Endothelial cell of hepatic sinusoid (primary cell): ENCODE results near the gene EHD4.

ENCODE experiments used
- in situ Hi-C: cut with HindIII; loops from 2 replicates; pipeline ENCODE4 v1.10.0; 2017; ENCODE audit warnings: low sequenced_read_pairs

EHD4 gene

DNA sequence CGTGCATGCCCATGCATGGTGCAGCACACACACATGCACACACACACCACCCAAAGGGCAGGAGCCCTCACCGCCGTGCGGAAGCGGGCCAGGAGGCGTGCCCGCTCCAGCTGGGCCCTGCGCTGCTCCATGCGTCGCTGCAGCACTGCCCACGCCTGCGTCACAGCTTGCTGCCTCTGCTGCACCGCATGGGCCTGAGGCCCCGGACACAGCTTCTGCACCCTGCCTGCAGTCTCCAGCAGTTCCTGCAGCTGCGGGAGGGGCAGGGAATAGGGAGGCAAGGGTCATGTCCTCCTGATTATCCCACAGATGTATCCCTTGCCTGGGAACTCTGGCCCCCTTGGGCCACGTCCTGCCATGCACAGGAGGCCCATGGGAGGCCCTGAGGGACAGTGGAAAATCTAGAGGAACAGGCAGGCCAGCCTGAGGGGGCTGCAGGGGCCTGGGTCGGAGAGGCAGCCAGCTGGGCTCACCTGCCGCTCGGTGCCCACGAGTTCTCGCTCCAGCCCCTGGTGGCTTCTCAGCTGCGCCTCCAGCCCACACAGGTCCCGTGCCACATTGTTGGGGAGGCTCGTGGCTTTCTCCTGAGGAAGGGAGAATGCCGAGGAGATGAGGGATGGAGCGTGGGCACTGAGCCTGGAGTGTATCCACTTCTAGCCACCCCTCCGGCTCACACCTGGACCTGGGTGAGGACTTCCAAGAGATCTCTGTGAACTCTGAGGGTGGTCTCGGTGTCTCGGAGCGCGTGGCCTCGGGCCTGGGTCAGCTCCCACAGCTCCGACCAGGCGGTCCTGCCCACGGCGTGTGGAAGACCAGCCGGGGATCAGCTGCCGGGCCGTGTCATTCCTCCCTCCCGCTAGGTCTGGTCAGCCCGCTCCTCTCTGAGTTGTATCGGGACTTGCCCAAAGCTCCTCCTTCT is 102.3 kb downstream of the EHD4 start:
- in situ Hi-C loops, result no loop called here

DNA sequence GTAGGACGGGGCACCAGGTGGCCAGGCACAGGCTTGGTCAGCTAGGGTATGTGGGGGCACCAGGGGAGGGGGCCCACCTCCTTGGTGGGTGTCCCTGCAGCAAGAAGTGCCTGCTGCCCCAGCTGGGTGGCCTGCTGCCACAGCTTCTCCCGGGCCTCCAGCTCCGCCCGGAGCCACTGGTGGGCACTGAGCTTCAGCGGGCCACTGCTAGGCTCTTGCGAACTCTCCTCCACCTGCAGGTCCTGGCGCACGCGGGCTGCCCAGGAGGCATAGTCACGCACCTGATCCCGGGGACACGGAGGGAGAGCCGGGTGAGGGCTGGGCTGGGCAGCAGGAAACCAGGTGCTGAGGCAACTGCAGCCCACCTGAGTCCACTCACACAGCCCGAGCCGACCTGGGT is 104.0 kb downstream of the EHD4 start:
- in situ Hi-C loops, result no loop called here

DNA sequence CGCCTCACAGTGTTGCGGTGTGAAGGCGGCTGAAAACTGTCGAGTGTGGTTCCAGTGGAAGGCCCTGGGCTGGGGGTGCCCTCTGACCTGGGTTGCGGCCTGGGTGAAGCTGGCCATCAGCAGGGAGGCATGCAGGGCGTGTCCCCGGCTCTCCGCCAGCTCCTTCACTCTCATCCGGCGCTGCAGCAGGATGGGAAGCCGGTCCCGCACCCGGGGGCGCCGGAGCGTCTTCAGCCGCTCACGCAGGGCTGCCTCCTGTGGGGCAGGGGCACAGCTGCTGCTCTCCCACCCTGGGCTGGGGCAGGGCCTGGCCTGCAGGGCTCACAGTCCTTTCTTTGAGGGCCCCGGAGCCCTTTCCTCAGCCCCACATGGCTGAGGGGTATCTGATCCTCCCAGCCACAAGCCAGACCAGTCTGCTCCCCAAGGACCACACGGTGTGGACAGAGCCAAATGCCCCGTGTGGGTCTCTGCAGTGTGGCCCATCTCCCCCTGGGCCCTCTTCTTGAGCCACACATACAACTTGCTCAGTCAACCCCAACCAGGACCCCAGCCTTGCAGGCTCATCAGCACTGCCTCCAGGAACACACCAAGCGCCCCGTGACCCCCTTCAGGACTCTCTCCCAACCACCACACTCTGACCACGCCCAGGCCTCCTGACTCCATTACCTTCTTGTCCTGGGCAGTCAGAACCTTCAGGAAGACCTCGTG is 105.3 kb downstream of the EHD4 start:
- in situ Hi-C loops, result no loop called here

DNA sequence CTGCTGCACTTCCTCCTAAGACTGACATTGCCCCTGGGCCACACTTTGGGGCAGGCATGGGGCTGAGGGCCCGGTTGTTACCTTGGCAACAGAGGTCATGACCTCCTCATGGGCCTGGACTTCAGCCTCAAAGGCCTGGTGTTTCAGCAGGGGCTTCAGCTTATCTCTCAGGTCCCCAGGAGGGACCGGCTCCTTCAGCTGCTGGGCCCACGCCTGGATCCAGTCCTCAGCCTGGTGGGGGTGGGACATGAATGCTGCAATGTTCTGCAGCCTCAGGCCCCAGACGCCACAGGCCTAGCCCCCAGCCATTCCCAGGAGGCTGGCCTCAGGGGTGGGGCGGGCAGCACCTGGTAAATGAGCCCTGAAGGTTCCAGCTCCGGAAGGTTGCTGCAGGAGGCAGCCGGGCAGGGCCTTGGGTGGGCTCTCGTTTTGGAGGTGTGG is 106.1 kb downstream of the EHD4 start:
- in situ Hi-C loops, result no loop called here

GRCh38 chr15:41865490-41866055 is 106.8 kb downstream of the EHD4 start:
- in situ Hi-C loops, result no loop called here

DNA sequence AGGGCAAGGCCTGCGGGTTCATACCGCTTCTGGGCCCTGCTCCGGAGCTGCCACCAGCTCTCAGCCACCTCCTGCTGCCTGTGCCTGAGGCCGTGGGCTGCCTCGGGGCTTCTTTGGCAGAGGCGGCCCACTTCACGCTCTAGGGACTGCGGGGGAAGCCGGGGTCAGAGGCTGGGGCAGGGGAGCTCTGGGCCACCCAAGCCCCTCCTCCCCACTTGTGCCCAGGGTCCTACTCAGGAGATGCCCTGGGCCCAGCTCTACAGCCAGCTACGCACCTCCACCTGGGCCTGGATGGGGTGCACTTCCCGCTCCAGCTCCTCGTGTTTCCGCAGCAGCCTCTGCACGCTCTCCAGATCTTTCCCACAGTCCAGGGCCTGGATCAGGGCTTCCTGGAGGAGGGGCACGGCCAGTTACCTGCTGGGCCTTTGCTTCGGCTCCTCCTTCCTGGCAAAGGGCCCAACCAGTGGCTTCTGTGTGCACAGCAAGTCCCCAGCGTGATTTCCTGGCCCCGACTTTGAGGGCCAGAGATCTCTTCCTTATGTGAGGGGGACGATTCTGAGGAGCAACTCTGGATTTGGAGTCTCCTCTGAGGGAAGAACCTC is 109.7 kb downstream of the EHD4 start:
- in situ Hi-C loops, result no loop called here

GRCh38 chr15:41861736-41862356 is 110.5 kb downstream of the EHD4 start:
- in situ Hi-C loops, result no loop called here

- in situ Hi-C loops, result no loop called here
These were observed 112.1 kb downstream of the EHD4 start for GRCh38 chr15:41860049-41860828.

DNA sequence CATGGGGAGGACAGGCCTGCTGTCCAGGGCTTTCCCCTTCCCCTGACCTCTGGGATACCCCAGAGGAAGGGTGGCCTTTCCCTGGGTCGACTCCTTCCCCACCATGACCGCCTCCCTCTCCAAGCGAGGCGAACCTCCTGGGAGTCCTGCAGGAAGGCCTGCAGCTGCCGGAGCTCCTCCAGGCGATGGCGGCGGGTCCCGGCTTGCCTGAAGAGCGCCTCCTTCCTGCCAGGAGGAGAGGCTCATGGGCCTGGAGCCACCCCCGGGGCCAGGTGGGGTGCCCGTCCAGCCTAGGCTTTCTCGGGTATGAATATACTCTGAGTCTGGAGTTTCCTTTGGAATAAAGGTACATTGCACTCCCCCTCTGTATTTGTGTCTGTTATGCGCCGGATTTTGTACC is 113.6 kb downstream of the EHD4 start:
- in situ Hi-C loops, result no loop called here

- in situ Hi-C loops, result no loop called here
These were observed 115.0 kb downstream of the EHD4 start for GRCh38 chr15:41857316-41857715.

DNA sequence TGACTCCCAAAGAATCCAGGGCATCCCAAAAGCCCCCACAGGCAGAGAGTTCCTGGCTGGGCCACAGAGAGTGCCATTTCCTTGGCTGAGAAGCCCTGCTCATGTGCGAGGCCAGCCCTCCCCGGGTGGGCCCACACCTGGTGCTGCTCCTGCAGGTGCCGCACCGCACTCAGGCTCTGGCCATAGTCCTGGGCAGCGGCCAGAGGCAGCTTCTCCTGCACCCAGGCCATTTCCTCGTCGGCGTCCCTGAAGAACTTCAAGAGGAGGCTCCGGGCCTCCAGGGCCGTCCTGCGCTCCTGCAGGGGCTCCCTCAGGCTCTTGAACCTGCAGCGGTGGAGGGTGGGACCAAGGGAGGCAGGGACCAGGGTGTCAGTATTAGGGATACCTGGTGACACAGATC is 115.6 kb downstream of the EHD4 start:
- in situ Hi-C loops, result no loop called here

DNA sequence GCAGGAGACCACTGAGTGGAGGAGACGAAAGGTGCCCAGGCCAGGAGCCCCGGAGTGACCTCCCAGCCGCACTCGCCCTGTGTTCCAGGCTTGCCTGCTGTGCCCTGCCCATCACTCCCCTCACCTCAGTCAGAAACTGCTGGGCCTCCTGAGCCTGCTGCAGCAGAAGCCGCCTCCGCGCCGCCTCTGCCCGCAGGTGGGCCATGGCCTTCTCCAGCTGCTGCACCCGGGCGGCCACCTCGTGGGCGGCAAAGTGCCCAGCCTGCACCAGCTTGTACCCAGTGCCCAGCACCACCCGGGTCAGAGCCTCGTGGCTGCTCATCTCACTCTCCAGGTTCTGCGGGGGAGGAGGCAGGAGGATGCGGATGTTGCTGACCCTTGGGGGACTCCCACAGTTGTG is 116.1 kb downstream of the EHD4 start:
- in situ Hi-C loops, result no loop called here

DNA sequence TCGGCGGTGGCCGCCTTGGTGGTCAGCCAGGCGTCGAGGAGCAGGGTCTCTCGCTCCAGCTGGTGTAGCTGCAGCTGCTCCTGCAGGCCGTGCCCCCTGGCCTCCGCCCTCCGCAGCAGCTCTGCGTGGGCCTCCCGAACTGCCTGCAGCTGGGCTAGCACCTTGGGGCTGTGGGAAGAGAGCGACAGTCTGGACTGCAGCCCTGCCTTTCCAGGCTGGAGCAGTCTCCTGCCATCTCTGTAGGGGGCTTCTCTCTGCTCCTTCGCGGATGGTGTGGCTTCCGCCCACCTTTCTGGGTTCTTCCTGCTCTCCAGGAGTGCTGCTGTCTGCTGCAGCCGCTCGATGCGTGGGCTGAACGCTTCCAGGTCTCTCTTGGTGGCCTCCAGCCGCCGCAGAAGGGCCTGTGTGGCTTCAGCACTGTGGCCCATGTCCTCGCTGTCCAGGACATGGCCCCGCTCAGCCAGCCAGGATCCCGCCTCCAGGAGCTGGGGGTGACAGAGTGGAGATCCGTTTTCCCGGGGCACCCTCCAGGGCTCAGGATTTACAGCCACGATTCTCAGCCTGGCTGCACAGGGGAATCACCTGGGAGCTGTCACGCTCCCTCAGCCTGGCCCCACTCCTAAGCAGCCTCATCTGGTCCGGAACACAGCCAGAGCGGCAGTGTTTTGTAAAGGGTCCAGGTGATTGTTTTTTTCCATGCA is 116.9 kb downstream of the EHD4 start:
- in situ Hi-C loops, result no loop called here

DNA sequence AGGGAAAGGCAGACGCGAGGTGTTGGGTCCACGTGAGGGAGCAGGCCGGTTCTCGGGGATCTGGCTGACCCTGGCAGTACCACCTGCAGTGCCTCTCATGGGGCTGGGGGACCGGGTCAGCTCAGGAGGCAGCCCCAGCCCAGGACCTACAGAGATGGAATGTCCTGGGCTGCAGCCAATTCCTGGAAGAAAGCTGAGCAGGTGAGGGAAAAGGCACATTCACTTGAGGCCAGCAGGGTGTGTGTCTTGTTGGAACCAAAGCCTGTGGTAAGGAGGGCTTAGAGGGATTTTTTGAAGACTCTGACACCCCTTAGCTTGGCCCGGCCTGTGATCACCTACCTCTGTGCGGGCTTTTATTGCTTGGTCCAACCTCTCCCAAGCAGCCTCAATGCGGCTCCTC is 117.9 kb downstream of the EHD4 start:
- in situ Hi-C loops, result no loop called here

DNA sequence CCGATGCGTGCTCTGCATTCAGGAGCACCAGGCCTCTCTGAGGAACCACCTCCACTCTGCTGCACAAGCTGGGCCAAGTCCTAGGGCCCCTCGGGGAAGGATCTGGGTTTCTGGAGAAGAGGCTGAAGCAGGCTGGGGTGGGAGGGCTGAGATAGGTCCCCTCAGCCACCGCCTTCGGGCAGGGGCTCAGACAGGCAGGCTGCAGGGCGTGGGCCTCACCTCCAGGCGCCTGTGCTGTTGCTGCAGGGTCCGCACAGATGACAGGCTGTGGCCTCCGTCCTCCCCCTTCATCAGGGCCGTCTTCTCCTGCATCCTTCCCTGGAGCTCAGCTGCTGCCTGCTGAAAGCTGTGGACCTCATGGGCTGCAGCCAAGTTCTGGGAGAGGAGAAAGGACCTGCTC is 118.5 kb downstream of the EHD4 start:
- in situ Hi-C loops, result no loop called here

DNA sequence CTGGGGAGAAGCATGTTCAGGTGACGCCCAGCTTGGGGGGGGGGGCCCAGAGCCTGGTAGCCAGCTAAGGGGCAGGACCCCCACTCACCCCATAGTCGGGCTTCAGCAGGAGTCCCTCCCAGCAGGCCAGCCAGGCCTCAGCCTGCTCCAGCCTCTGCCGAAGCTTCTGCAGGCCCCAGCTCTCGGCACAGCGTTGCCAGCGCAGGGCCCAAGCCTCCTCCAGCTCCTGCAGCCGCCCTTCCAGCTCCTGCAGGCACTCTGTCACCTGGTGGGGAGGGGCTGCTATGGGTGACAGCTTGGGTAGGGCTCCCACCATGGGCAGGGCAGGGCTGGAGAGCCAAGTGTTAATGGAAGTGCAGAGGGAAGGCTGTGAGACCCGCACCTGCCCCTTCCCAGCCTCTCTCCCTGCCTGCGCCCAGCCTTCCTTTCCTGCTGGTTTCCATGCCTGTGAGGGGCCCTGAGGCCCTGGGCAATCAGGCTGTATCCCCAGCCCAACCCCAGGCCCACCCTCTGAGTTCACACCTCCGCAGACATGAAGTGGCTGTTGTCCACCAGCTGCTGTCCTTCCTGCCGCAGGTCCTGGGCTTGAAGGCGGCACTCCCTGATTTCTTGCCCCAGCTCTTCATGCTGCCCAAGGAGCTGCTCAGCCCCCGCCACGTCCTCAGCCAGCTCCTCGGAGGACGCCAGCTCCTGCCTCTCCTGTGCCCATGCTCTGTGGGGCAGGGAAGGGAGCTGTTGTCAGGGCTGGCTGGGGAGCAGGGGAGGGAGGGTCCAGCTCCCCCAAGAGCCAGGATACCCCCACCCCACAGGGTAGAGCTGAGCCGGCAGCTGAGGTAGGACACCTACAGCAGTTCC is 119.4 kb downstream of the EHD4 start:
- in situ Hi-C loops, result no loop called here

DNA sequence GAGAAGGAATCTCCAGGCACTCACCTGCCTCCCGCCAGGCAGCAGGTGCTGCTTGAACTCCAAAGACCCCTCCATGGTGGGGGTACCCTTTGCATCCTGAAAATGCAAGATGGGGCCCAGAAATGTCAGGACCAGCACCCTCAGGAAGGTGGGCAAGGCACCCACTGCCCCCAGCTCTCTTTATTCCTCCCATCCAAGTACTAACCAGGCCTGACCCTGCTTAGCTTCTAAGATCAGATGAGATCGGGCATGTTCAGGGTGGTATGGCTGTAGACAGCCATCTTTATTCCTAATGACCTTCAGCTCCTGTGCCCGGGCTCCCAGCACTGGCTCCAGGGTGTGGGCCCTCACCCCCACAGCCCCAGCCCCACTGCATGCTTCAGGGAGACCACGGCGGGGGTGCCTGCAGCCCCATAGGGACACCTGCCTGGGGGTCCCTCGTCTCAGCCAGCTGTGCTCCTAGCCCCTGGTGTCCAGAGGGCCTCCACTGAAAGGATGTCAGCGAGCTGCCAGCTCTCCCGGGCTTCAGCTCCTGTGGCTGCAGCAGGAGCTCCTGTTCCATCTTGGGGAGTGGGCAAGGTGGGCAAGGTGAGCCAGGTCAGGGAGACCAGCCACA is 120.5 kb downstream of the EHD4 start:
- in situ Hi-C loops, result no loop called here

GRCh38 chr15:41851167-41851523 is 121.2 kb downstream of the EHD4 start:
- in situ Hi-C loops, result no loop called here
